Breast epithelium (tissue), 4 donors: ENCODE measurements around the gene SLC9A5. TPM values are rescaled to one million over a fixed set of nuclear protein-coding genes. Genes with fewer than 3 reads are reported as not detected.

Experiments used
- DNase-seq, 2 donors: peaks; one replicate each; pipeline ENCODE4 v3.0.0-alpha.2; 2019; ENCODE audit warnings: low spot score in 2 of 2
- H3K27ac ChIP-seq, 2 donors: fragments of 200-600 bp; sonication (generic) in 1 of 2; one replicate each; pipeline ENCODE4 v1.5.1; 2016 to 2019; ENCODE audit warnings: mild to moderate bottlenecking in 1 of 2
- H3K27me3 ChIP-seq, 2 donors: fragments of 200-600 bp; sonication (generic) in 1 of 2; one replicate each; pipeline versions ENCODE4 v1.5.1 to v1.6.0; 2017 to 2019; ENCODE audit warnings: control low read depth in 1 of 2, mild to moderate bottlenecking in 1 of 2
- H3K36me3 ChIP-seq: fragments of 200-600 bp; one replicate; pipeline ENCODE4 v1.5.1; 2019
- H3K4me1 ChIP-seq, 2 donors: fragments of 200-600 bp; sonication (generic); one replicate each; pipeline ENCODE4 v1.5.1; 2016 to 2019; ENCODE audit warnings: control low read depth in 1 of 2
- H3K4me3 ChIP-seq, 3 donors: fragments of 200-600 bp; sonication (generic); 1 replicate in 2 of 3; 2 replicates in 1 of 3; pipeline ENCODE4 v1.5.1; 2016 to 2019; ENCODE audit warnings: mild to moderate bottlenecking in 3 of 3, moderate library complexity in 2 of 3
- H3K9me3 ChIP-seq, 2 donors: fragments of 200-600 bp; sonication (generic) in 1 of 2; one replicate each; pipeline ENCODE4 v1.5.1; 2016 to 2019; ENCODE audit warnings: control low read depth in 1 of 2
- CTCF ChIP-seq, 3 donors: fragments of 450-650 bp; IDR thresholded peaks; one replicate each; pipeline ENCODE4 v1.5.1; 2016 to 2017; ENCODE audit warnings: antibody characterized with exemption in 3 of 3, mild to moderate bottlenecking in 3 of 3, moderate library complexity in 3 of 3
- POLR2A ChIP-seq: fragments of 450-650 bp; IDR thresholded peaks from one replicate; pipeline ENCODE4 v1.6.1; 2016; ENCODE audit warnings: antibody characterized with exemption, mild to moderate bottlenecking, moderate library complexity
- POLR2AphosphoS5 ChIP-seq, 3 donors: sonication (generic); formaldehyde crosslinking; IDR thresholded peaks; one replicate each; pipeline ENCODE4 v1.6.1; 2017; ENCODE audit warnings: antibody characterized with exemption in 3 of 3
- intact Hi-C: fragments of 100-400 bp; cut with DNase I; formaldehyde crosslinking; loops from one replicate; pipeline ENCODE4 v1.15.1; 2023; ENCODE audit warnings: low total_unique reads
- total RNA-seq, 3 donors: library from RNA; depleted of rRNA; stranded (reverse); fragments of >200 nt; gene quantifications; one replicate each; pipeline ENCODE4 v1.1.0, GENCODE V29; 2016

The SLC9A5 gene
- total RNA-seq, 3 donors from 2014 or later, result 0.96 to 2.3 (median 1.3) TPM

- DNase-seq, result peak; percentile 97 to 99
- Histone ChIP-seq H3K27ac (peak within 1 kb of the TSS; percentile 76 to 96), H3K4me3 (peak within 1 kb of the TSS; percentile 69 to 91 (median 78)), H3K9me3 (no peaks in the 10 kb centered on the region), H3K27me3 (no peaks in the 10 kb centered on the region), H3K4me1 (peaks cover 12 to 17% of the 10 kb centered on the region in 2 donors), H3K36me3 (no peaks in the 10 kb centered on the region)
- peak; percentile 46 for TF ChIP-seq POLR2A
- TF ChIP-seq CTCF (IDR thresholded peaks at IDR 0.05), result peak in 1 of 3 donors; percentile 27
- TF ChIP-seq POLR2AphosphoS5 (IDR thresholded peaks at IDR 0.05), result peak in 2 of 3 donors; percentile 4 to 8
- intact Hi-C loops, result no loop called here
These were observed 1.3 kb upstream of the SLC9A5 start, which contains the start of gene FHOD1 for GRCh38 chr16:67247192-67248072. FHOD1 (minus strand) TSS chr16:67247481; CDS start chr16:67247410, 71 bp downstream.

GRCh38 chr16:67248073-67248400 lies 742 bp upstream of the SLC9A5 start:
- no peaks in the 10 kb centered on the region for H3K9me3 ChIP-seq
- TF ChIP-seq POLR2AphosphoS5 (IDR thresholded peaks at IDR 0.05), result no peak
- no peak for TF ChIP-seq POLR2A
- TF ChIP-seq CTCF (IDR thresholded peaks at IDR 0.05), result no peak
- H3K27ac ChIP-seq, result peak overlapping the region in 1 of 2 donors; percentile 96
- H3K27me3 ChIP-seq, result no peaks in the 10 kb centered on the region
- no peaks in the 10 kb centered on the region for H3K36me3 ChIP-seq
- no peak for DNase-seq
- intact Hi-C loops, result no loop called here
- H3K4me1 ChIP-seq, result peaks cover 12 to 15% of the 10 kb centered on the region in 2 donors
- H3K4me3 ChIP-seq, result peak overlapping the region; percentile 69 to 91 (median 78)

- DNase-seq, result no peak
- no peaks in the 10 kb centered on the region for H3K9me3 ChIP-seq
- no peaks in the 10 kb centered on the region for H3K27me3 ChIP-seq
- H3K27ac ChIP-seq, result no peak overlapping the region
- TF ChIP-seq CTCF (IDR thresholded peaks at IDR 0.05), result no peak
- no peak for TF ChIP-seq POLR2A
- no peak for TF ChIP-seq POLR2AphosphoS5 (IDR thresholded peaks at IDR 0.05)
- H3K36me3 ChIP-seq, result no peaks in the 10 kb centered on the region
- H3K4me1 ChIP-seq, result peaks cover 12 to 15% of the 10 kb centered on the region in 2 donors
- intact Hi-C loops, result no loop called here
- H3K4me3 ChIP-seq, result peak overlapping the region; percentile 69 to 91 (median 78)
These were observed 632 bp downstream of the SLC9A5 start for GRCh38 chr16:67249178-67250044.

GRCh38 chr16:67250045-67250327 lies 1.2 kb downstream of the SLC9A5 start:
- no peak for DNase-seq
- Histone ChIP-seq H3K27me3 (no peaks in the 10 kb centered on the region), H3K4me1 (peaks cover 6 to 9% of the 10 kb centered on the region in 2 donors), H3K27ac (no peak overlapping the region), H3K9me3 (no peaks in the 10 kb centered on the region), H3K4me3 (no peak overlapping the region), H3K36me3 (no peaks in the 10 kb centered on the region)
- intact Hi-C loops, result no loop called here
- TF ChIP-seq CTCF (IDR thresholded peaks at IDR 0.05) (no peak), POLR2A (no peak), POLR2AphosphoS5 (IDR thresholded peaks at IDR 0.05) (no peak)
